OCI-LY1 (cell line): ENCODE results near the gene PTPRN2.

ENCODE experiments used
- CTCF ChIP-seq: fragments of 200-600 bp; sonication (generic), shearing (Covaris generic); IDR thresholded peaks from 2 replicates; pipeline ENCODE4 v1.5.1; 2017; ENCODE audit warnings: mild to moderate bottlenecking, antibody characterized with exemption, low read length, moderate library complexity, mixed read lengths
- EZH2 ChIP-seq: fragments of 200-600 bp; sonication (generic), shearing (Covaris generic); IDR thresholded peaks from 2 replicates; pipeline ENCODE4 v1.8.0; 2017; ENCODE audit warnings: borderline replicate concordance, mixed run types, mild to moderate bottlenecking, antibody characterized with exemption, low read length, moderate library complexity, mixed read lengths

- TF ChIP-seq CTCF = no peak
- TF ChIP-seq EZH2 = no peak
Observed at GRCh38 chr7:157983502-157984422, 603.9 kb downstream of the PTPRN2 start.
